ENCODE data around the gene SPAG6.

The SPAG6 gene

DNA sequence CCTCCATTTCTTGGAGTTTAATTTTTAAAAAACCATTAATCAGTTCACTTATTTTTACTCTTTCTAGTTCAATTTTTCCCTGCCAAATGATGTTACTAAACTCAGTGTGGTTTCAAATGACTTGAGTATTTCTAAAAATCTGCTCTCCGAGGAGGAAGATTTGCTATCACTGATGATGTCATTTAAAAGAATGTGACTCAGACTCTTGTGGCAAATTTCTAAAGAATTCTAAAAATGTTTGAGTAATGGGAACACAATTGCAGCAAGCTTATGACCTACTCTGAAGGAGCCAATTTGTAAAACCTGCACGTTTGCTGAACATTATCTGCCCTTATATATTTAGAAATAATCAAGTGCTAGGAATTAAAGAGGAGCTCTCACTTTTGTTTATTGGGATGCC lies 88.6 kb downstream of the SPAG6 start:
- Histone ChIP-seq H3K27ac (ENCODE audit: low read length) (no peak overlapping the region), H3K4me2 (ENCODE audit: insufficient read depth, low read length) (no peak overlapping the region), H3K4me1 (ENCODE audit: insufficient read depth, low read length) (peaks cover 26% of the 10 kb centered on the region), H3K27me3 (ENCODE audit: insufficient read depth, low read length, poor library complexity) (peaks cover 32% of the 10 kb centered on the region), H2AFZ (ENCODE audit: low read depth, low read length) (no peak overlapping the region), H3K79me2 (ENCODE audit: insufficient read depth, low read length) (no peaks in the 10 kb centered on the region; the same call in 1 of the 2 replicates), H3K9ac (ENCODE audit: low read depth, low read length) (no peak overlapping the region), H3K4me3 (ENCODE audit: low read depth in 1 of 2, low read length in 2 of 2) (no peak overlapping the region), H3K36me3 (ENCODE audit: insufficient read depth, low read length) (no peaks in the 10 kb centered on the region), H3K9me3 (ENCODE audit: insufficient read depth, low read length, severe bottlenecking) (no peaks in the 10 kb centered on the region), H4K20me1 (ENCODE audit: insufficient read depth, low read length) (no peaks in the 10 kb centered on the region)
- no peak for ATAC-seq (ENCODE audit: insufficient read depth, low read depth)
- DNase-seq, result no peak
- TF ChIP-seq EZH2 (IDR thresholded peaks at IDR 0.05; ENCODE audit: borderline replicate concordance, low read depth, low read length, severe bottlenecking), result no peak
- TF ChIP-seq, protein P1, sequence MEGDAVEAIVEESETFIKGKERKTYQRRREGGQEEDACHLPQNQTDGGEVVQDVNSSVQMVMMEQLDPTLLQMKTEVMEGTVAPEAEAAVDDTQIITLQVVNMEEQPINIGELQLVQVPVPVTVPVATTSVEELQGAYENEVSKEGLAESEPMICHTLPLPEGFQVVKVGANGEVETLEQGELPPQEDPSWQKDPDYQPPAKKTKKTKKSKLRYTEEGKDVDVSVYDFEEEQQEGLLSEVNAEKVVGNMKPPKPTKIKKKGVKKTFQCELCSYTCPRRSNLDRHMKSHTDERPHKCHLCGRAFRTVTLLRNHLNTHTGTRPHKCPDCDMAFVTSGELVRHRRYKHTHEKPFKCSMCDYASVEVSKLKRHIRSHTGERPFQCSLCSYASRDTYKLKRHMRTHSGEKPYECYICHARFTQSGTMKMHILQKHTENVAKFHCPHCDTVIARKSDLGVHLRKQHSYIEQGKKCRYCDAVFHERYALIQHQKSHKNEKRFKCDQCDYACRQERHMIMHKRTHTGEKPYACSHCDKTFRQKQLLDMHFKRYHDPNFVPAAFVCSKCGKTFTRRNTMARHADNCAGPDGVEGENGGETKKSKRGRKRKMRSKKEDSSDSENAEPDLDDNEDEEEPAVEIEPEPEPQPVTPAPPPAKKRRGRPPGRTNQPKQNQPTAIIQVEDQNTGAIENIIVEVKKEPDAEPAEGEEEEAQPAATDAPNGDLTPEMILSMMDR (IDR thresholded peaks at IDR 0.05; ENCODE audit: borderline replicate concordance, extremely low read depth, low read length, poor library complexity, severe bottlenecking), result no peak

DNA sequence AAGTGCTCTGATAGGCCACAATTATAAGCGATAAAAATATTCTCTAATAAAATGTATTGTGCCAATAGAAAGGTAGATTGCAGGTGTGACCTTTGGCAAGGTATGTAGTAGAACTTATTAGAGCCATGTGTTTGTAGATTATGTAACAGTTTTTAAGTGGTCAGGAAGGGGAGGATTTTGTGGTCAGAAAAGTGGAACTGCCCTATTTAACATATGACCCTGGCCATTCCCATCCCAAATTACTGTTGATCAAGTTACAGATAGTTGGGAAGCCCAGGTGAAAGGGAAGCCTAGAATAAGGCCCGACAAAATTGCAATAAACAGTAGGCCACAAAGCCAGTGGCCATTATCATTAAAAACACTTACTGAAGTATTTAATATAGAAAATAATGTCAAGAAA lies 89.2 kb downstream of the SPAG6 start:
- H3K4me1 ChIP-seq (ENCODE audit: insufficient read depth, low read length), result peaks cover 26% of the 10 kb centered on the region
- ATAC-seq (ENCODE audit: insufficient read depth, low read depth), result no peak
- no peak overlapping the region for H3K27ac ChIP-seq (ENCODE audit: low read length)
- no peaks in the 10 kb centered on the region for H4K20me1 ChIP-seq (ENCODE audit: insufficient read depth, low read length)
- TF ChIP-seq EZH2 (IDR thresholded peaks at IDR 0.05; ENCODE audit: borderline replicate concordance, low read depth, low read length, severe bottlenecking), result no peak
- TF ChIP-seq, protein P1 (IDR thresholded peaks at IDR 0.05; ENCODE audit: borderline replicate concordance, extremely low read depth, low read length, poor library complexity, severe bottlenecking), result no peak
- H3K9ac ChIP-seq (ENCODE audit: low read depth, low read length), result no peak overlapping the region
- H3K4me3 ChIP-seq (ENCODE audit: low read depth in 1 of 2, low read length in 2 of 2), result no peak overlapping the region; a peak in 1 of 4 replicates
- H3K27me3 ChIP-seq (ENCODE audit: insufficient read depth, low read length, poor library complexity), result peaks cover 36% of the 10 kb centered on the region
- H3K9me3 ChIP-seq (ENCODE audit: insufficient read depth, low read length, severe bottlenecking), result no peaks in the 10 kb centered on the region
- no peaks in the 10 kb centered on the region; the same call in 1 of the 2 replicates for H3K79me2 ChIP-seq (ENCODE audit: insufficient read depth, low read length)
- no peaks in the 10 kb centered on the region for H3K36me3 ChIP-seq (ENCODE audit: insufficient read depth, low read length)
- no peak overlapping the region for H2AFZ ChIP-seq (ENCODE audit: low read depth, low read length)
- H3K4me2 ChIP-seq (ENCODE audit: insufficient read depth, low read length), result no peak overlapping the region
- DNase-seq, result no peak

DNA sequence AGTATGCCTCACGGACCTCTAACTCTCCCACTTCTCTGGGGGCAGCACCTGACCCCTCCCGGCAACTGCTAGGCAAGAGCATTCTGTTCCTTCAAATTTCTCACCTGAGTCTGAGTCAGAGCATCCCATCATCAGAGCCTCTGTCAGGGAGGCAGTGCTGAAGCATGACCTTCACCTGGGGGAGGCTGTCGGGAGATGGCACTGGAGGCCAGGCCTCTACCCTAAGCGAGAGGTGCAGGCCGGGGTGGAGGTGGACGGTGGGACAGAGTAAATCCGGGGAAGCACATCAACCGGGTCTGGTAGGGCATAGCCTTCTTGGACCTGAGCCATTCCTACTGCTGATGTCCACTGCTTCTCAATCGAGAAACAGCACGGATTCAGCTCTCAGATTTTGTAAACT lies 90.4 kb downstream of the SPAG6 start:
- Histone ChIP-seq H3K27me3 (ENCODE audit: insufficient read depth, low read length, poor library complexity) (peaks cover 35% of the 10 kb centered on the region), H3K9me3 (ENCODE audit: insufficient read depth, low read length, severe bottlenecking) (no peaks in the 10 kb centered on the region), H4K20me1 (ENCODE audit: insufficient read depth, low read length) (no peaks in the 10 kb centered on the region), H3K27ac (ENCODE audit: low read length) (no peak overlapping the region), H3K4me1 (ENCODE audit: insufficient read depth, low read length) (peaks cover 26% of the 10 kb centered on the region), H3K79me2 (ENCODE audit: insufficient read depth, low read length) (no peaks in the 10 kb centered on the region; the same call in 1 of the 2 replicates), H3K4me2 (ENCODE audit: insufficient read depth, low read length) (no peak overlapping the region), H2AFZ (ENCODE audit: low read depth, low read length) (no peak overlapping the region), H3K9ac (ENCODE audit: low read depth, low read length) (no peak overlapping the region), H3K36me3 (ENCODE audit: insufficient read depth, low read length) (no peaks in the 10 kb centered on the region), H3K4me3 (ENCODE audit: low read depth in 1 of 2, low read length in 2 of 2) (no peak overlapping the region)
- TF ChIP-seq, protein P1 (IDR thresholded peaks at IDR 0.05; ENCODE audit: borderline replicate concordance, extremely low read depth, low read length, poor library complexity, severe bottlenecking), result no peak
- TF ChIP-seq EZH2 (IDR thresholded peaks at IDR 0.05; ENCODE audit: borderline replicate concordance, low read depth, low read length, severe bottlenecking), result no peak
- ATAC-seq (ENCODE audit: insufficient read depth, low read depth), result no peak
- DNase-seq, result no peak

DNA sequence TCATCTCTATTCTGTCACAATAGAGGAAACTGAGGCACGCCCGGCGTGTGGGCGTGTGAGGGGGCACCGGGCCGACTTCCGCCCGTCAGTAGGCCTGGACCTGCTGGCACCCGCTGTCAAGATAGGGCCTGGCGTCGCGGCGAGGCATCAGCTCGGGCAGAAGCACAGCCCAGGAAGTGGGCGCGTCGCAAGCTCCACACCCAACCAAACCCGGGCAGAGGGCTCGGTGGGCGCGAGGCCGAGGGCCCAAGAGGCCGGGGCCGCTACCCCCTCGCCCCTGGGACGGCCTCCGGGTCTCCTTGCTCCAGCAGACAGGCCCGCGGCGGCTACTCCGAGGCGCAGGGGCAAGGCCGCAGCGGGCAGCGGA lies 91.2 kb downstream of the SPAG6 start:
- H3K9me3 ChIP-seq (ENCODE audit: insufficient read depth, low read length, severe bottlenecking), result no peaks in the 10 kb centered on the region
- H3K4me2 ChIP-seq (ENCODE audit: insufficient read depth, low read length), result peak overlapping the region; percentile 91
- no peak for DNase-seq
- TF ChIP-seq, protein P1 (IDR thresholded peaks at IDR 0.05; ENCODE audit: borderline replicate concordance, extremely low read depth, low read length, poor library complexity, severe bottlenecking), result no peak
- TF ChIP-seq EZH2 (IDR thresholded peaks at IDR 0.05; ENCODE audit: borderline replicate concordance, low read depth, low read length, severe bottlenecking), result no peak
- peak overlapping the region; percentile 60 for H3K9ac ChIP-seq (ENCODE audit: low read depth, low read length)
- peaks cover 26% of the 10 kb centered on the region for H3K4me1 ChIP-seq (ENCODE audit: insufficient read depth, low read length)
- peak; percentile 50 for ATAC-seq (ENCODE audit: insufficient read depth, low read depth)
- H2AFZ ChIP-seq (ENCODE audit: low read depth, low read length), result peak overlapping the region; percentile 75
- H3K27ac ChIP-seq (ENCODE audit: low read length), result no peak overlapping the region
- no peaks in the 10 kb centered on the region for H4K20me1 ChIP-seq (ENCODE audit: insufficient read depth, low read length)
- peak overlapping the region in 1 of 2 experiments; percentile 62; a peak in 2 of 4 replicates for H3K4me3 ChIP-seq (ENCODE audit: low read depth in 1 of 2, low read length in 2 of 2)
- no peaks in the 10 kb centered on the region for H3K36me3 ChIP-seq (ENCODE audit: insufficient read depth, low read length)
- peaks cover 43% of the 10 kb centered on the region for H3K27me3 ChIP-seq (ENCODE audit: insufficient read depth, low read length, poor library complexity)
- no peaks in the 10 kb centered on the region; the same call in 1 of the 2 replicates for H3K79me2 ChIP-seq (ENCODE audit: insufficient read depth, low read length)
